GM21723 (cell line): ENCODE results near the gene C10orf67.

Source experiments
- ATAC-seq: cut with Tn5 transposase; IDR thresholded peaks from one replicate; pipeline ENCODE4 v1.9.1; 2021; ENCODE audit warnings: mild to moderate bottlenecking, moderate library complexity; ENCODE audit not compliant: unreplicated experiment

The C10orf67 gene

DNA sequence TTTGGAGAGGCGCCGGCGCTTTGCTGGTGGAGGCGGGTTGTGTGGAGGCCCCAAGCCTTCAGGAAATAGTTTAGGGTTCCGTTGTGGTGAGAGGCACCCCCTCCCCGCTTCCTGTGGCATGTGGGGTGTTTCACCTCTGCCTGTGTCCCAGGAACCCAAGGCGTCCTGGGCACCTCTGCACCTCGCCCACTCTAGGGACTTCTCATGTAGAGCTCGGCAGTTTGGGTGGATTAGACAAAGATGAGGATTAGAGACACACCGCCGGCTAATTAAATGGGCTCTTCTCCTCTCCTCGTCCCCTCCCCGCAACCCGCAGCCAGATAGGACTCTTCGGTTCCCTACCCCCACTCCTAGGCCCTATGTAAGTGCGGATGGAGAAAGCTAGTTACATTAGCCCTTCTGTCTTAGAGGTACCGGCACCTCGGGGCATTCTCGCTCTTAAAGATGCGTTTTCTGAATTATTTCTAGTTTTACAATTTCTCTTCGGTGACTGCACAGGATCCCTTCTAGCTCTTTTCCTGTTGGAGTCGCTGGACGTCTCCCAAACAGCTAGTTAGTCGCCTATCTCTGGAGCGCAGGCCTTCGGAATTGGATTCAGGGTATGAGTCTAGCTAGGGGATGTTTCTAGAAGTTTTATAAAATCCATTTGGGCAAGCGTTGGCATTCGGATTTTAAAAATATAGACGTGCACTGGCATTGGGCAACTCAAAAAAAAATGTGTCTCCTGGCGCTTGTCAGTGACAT is 144.7 kb downstream of the C10orf67 start:
- ATAC-seq, result no peak

DNA sequence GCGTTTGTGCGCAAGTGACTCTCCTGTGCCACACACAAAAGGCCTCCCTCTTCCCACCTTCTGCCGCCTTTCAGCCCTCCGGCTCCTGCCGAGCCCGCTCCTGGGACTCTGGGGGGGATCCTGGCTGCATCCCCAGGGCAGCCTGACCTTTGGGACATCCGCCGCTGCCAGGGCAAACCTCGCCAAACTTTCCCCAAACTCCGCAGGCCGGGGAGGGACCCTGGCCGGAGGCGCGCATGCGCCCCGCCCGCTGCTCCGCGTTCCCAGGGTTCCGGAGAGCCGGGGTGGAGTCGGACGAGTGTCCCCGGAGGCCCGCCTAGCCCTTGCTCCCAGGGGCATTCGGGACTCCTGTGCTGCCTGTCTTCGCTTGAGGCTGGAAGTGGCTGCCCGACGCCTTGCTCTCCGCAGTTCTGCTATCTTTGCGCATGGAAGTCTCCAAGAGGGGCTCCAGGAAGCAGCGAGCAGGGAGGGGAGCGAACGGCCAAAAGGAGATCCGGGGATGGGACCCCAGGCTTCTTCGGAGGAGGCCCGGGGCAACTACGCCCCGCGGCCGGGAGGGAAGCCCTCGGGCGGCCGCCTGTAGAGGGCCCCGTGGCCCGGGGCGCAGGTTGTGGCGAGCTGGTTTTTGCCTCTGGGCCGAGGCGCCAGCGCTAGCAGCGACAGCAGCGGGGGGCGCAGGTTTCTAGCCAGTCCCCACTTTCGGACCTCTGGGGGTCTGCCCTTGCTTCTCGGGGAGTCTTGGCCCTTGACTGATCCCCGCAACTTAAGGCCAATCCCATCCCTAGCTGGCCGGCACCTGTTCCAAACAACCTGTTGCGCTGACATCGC is 145.4 kb downstream of the C10orf67 start:
- ATAC-seq, result no peak

DNA sequence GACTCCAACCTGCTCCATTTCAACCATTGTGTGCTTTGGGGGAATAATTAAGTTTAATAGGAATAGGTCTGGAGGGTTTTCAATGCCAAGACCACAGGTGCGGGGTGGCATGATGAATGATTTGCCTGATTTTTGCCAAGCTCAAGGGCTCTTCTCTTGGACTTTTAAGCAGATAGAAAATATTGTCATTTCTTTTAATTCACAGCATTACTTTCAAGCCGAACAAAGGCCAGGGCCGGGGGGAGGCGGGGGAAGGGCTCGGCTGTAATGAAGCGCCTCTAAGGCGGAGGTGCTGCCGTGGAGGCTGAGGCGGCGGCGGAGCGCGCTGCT is 146.0 kb downstream of the C10orf67 start:
- ATAC-seq, result no peak

DNA sequence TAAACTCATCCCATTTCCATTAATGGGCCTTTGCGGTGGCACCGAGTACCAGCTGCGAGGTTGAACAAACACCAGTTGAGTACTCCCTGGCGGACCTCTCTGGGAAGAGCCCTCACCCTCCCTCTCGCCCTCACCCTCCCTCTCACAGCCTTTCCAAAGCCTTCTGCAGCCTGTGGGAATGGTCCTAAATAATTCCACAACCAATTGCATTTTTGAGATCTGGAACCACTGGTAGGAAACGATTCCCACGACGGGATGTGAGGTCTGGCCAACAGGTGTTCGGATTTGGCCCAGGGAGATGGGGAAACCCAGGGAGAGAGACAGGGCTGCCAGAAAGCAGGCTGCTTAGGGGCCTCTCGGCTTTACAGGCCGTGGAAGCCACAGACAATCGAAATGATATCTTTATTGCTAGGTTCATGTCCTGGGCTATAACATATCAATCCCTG is 147.2 kb downstream of the C10orf67 start:
- ATAC-seq, result no peak

DNA sequence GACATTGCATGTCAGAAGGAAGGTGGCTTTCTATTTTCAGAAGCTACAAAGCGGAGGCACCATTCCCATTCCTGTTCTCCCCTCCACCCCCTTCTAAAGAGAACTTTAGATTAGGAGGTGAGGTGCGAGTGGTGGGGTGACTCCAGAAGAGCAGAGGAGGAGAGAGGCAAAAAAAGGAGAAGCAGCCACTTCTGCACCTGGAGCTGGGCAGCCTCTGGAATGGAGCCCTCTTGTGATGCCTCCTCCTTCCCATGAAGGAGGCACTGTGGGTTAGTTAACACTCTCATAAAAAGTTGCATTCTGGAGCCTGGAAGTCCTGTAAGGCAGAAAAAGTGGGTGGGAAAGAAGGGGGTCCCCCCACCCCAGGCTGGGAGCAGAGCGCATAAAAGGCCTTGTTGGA is 147.7 kb downstream of the C10orf67 start:
- no peak for ATAC-seq

DNA sequence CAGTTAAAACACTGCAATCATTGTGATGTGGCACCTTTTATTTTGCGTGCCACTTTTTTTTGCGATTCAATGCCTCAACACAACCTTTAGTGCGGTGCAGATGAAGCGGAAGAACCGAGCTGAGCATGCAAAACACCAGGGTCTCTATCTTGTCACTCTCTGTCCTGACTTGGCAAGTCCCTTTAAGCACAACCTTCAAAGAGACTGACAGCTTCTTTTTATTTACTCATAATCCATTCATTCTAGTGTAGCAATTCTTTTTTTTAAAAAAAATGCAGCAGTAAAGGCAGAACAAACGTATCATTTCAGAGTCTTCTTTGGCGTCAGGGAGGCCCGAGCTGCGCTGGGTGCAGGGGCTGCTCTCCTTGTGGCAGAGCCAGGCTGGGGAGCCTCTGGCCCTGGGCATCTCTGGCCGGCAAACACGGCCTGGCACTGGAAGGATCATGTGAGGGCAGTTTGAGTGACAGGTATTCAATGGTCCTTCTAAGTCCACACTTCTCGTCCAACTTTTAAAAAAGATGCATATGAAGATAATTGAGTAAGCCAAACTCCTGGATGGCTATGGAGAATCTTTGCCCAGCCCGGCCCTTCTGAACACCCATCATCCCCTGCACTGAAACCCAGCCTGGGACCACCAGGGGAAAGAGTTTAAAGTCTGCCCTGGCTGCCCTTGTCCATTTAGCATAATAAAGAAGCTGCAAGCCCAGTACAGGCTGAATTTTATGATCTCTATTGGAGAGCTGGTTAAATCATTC is 148.6 kb downstream of the C10orf67 start:
- ATAC-seq, result no peak

DNA sequence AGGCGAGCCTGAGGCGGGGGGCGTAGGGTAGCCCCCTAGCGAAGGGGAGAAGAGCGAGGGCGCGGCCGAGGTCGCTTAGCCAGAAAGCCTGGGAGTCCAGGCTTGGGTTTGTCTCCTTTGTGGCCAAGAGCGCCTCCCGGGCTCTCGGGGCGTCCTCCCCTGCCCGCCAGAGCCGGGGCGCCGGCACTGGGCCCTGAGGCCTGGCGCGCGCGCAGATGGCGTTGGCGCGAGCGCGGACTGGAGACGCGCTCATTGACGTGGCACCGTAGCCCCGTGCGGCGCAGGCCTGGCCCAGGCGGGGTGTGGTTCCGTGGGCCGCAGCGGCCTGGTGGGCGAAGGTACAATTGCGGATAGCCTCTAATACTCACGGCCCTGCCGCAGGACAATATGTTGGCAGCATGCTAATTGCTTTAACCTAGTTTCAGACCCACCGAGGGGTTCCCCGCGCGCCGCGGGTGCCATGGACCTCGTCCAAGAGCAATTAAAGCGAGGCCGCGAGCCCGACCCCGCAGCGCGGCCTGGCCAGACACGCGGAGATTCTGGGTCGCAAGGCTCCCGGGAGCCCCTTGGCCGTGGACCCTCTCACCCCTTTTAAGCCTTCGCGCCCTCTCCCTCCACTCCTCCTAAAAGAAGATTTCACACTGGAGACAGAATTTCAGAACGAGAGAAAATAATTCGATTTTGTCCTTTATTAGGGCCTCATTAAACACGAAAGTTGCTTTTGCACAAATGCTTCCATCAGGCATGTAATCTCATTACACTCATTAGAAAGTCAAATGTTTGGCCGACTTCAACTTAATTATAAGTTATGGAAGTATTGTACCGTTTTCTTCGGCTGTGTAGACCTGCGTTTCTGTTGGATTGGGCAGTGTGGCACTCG is 149.4 kb downstream of the C10orf67 start:
- ATAC-seq, result no peak

DNA sequence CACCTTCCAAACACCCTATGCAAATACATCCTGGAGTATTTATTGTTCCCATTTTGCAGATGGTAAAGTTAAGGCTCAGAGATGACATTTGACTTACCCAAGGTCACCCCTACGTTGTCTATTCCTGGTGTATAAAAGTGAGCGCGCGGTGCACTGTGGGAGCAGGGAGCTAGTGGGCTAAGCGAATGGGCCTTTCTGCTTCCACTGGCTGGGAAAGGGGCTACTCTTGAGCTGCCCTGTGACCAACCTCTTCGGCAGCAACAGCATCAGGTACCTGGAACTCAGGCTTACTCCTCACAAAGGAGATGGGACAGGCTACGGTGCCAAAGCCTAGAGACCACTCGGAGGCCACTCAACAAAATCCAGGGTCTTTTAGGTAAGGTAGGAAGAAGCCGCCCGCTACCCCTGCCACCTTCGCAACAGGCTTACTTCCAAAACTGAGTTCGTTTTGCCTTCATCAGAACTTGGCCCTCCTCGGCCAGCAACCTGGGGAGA is 150.1 kb downstream of the C10orf67 start:
- ATAC-seq, result no peak

DNA sequence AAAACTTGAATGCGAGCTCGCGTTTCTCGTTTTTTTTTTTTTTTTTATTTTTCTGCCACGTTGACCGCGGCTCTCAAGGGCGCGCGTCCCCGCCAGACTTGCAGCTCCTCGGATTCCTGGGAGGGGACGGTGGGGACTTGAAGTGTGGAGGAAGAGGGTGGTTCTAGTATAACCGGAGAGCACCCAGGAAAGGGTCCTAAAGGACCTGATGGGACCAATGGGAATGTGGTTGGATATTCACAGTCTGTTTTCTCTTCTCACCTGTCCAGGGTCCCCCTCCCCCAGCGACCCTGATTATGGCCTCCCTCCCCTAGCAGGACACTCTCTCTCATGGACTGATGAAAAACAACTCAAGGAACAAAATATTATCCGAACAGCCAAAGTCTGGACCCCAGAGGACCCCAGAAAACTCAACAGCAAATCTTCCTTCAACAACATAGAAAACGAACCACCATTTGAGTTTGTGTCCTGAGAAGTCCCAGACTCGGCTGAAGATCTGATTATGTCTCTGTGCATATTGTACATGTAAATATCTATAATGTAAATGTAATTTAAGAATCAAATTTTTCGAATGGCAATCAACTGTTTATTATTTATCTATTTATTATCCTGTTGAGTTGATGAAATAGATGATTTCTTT is 151.0 kb downstream of the C10orf67 start:
- ATAC-seq, result no peak

DNA sequence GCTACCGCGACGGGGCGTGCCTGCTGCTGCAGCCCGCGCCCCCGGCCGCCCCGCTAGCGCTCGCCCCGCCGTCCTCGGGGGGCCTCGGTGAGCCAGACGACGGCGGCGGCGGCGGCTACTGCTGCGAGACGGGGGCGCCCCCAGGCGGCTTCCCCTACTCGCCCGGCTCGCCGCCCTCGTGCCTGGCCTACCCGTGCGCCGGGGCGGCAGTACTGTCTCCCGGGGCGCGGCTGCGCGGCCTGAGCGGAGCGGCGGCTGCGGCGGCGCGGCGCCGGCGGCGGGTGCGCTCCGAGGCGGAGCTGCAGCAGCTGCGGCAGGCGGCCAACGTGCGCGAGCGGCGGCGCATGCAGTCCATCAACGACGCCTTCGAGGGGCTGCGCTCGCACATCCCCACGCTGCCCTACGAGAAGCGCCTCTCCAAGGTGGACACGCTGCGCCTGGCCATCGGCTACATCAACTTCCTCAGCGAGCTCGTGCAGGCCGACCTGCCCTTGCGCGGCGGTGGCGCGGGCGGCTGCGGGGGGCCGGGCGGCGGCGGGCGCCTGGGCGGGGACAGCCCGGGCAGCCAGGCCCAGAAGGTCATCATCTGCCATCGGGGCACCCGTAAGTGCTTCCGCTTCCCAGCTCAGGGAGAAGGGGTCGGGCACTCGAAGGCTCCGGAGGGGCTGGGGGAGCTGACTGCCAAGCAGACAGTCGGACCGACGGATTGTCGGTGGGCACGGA is 151.7 kb downstream of the C10orf67 start:
- ATAC-seq, result no peak

DNA sequence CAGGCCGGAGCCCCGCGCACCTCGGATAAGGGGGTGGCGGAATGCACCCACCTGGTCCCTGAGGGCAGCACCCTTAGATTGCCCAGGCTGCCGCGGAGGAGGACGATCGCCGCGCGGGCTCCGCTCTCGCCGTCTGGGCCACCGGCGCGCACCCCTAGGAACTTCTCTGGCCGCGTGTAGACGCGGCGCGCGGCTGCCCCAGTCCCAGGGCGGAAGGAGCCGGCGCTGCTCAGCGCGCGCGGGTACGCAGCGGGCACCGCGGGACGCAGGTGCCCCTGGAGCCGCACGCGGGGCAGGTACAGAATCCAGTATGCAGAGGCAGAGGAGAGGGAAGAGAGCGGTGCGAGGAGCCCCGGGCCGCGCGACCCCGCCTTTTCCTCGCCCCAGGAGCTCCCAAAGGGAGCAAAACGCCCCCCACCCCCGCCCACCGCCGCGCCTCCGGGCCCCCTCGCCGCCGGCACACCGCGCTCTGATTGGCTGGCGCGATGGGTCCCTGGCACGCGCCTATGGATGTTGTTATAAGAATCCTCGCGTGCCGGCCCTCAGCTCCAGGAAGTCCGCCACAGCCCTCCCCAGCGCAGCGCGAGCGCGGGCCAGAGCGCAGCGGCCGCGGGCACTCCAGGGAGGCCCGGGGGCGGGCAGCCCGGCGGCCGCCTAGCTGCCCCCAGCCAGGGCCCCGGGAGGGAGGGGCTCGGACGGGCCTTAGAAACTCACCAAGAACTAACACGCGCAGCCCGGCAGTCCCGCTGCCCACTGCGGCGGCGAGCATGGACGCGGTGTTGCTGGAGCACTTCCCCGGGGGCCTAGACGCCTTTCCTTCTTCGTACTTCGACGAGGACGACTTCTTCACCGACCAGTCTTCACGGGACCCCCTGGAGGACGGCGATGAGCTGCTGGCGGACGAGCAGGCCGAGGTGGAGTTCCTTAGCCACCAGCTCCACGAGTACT is 152.6 kb downstream of the C10orf67 start, which contains the start of gene PTF1A:
TSS of gene PTF1A (plus strand) at position 549 of the 948 bp plus-strand sequence. CDS start at position 768, 219 bp downstream.
- ATAC-seq, result no peak

DNA sequence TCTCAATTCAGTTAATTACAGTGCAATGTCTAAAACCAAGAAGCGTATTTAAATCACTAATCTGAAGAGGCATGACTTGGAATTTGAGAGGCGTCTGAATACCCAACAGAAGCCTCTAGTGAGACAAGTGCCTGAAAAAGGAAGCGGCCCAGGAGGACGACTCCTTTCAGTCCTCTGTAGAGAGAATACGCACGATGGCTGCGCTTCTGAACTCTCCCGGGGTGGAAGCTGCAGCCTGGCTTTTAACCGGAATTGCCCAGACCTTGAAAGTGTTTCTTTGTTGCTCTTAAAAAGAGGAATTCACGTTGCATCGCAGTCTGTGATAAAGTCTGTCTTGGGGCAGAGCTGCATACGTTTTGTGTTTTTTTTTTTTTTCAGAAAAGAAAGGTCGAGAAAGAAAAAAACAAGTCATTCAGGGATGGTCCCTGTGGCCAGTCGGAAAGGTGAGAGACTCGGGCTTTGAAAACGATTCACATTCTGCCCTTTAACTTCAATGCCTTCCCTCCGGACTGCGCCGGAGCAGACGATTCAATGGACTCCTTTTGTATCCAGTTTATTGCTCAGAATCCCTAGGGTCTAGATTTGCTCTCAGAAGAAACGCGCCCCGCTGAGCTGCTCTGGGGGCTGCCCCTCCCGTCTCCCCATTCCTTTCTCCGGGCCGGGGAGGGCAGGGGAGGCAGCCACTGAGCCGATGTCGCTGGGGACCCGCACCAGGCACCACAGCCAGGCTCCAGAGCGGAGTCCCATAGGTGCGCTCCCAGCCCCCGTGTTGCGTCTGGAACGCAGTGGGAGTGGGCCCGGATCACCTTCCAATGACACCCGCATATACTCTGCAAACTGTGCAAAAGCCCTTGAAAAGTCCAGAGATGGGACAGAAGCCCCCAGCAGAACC is 153.5 kb downstream of the C10orf67 start:
- no peak for ATAC-seq

DNA sequence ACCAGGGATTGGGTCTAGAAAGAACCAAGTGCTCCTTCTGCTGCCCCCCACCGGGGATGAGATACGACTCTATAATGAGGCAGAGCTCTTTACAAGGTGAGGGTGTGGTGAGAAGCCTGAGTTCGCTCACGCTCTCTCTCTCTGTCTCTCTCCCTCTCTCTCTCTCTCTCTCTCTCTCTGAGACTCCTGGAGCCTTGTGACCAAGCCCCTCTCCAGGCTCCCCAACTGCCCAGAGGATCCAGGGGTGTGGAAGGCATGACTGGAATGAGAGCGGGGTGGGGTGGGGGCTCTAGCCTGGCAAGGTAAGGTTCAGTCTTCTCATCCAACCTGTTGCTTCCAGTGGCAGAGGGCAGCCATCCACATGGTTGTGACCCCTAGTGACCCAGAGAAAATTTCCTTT is 155.6 kb downstream of the C10orf67 start:
- ATAC-seq, result no peak

DNA sequence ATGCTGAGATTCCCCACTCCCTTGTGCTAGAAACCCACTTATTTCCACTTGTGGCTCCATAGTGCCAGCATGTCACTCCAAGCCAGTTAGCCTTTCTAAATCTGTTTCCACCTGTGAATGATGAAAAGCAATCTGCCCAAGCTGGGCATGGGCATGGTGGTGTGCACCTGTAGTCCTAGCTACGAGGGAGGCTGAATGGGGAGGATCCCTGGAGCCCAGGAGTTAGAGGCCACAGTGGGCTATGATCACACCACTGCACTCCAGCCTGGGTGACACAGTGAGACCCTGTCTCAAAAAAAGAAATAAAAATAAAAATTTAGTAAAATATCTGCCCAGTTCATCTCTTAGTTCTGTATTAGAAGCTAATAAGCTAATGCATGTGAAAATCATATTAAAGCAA is 157.4 kb downstream of the C10orf67 start:
- no peak for ATAC-seq

DNA sequence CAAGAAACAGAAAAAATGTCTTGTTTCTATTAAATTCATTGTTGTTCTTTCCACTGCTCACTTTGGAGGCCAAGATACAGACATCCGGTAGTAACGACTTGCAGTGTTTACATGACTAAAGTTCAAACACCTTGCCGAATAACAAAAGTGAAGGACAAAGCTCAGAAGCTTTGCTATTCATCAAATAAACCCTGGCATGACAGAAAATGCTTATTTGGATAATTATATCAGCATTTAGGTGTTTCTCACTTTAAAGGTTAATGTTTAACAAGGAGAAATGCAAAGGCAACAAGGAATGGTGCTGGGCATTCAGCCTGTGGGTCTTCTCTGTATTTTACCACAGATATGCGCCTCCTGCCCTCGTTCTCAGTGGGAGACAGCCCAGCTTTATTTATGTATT is 157.9 kb downstream of the C10orf67 start:
- ATAC-seq, result no peak

DNA sequence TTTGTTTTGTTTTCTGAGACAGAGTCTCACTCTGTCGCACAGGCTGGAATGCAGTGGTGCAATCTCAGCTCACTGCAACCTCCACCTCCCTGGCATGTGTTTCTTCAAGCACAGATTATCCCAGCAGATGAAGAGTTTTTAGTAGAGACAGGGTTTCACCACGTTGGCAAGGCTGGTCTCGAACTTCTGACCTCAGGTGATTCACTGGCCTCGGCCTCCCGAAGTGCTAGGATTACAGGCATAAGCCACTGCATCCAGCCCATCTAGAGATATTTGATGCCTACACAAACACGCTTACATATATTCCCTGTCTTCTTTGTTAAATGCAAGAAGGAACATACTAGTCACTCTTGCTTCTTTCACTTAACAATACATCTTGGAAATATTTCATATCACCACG is 158.4 kb downstream of the C10orf67 start:
- ATAC-seq, result no peak

DNA sequence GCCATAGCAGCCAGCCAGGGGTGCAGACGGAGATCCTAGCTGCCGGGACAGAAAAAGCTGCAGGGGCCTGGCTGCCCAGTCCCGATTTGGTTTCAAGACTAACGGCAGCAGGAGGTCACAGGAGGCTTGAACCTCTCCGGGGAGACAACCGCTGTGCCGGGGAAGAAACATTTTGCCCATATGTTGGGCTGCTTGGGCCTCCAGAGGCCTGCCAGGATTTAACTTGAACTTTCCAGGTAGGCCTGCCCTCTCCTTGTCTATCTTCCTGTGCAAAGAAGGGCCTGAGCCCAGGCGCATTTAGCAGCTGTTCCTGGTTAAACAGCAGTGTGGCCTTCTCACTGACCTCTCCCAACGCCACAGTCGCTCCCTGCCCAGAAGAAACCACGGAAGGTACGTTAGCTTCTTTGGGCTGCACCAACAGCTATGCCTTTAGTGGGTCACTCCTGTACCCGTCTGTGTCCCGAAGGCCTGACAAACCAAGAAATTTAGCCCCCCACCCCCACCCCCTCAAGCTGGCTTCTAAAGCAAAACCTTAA is 169.6 kb downstream of the C10orf67 start:
- ATAC-seq, result no peak
